Measurements from ENCODE around the gene MFNG.
A peak's percentile ranks its signal among the peaks of the same experiment; 100 is the strongest.

Gene MFNG

GRCh38 chr22:37420686-37421467, 65.3 kb downstream of the MFNG start:
- no peak for DNase-seq

GRCh38 chr22:37419969-37420685, 66.1 kb downstream of the MFNG start:
- peak; percentile 24 for DNase-seq

DNA sequence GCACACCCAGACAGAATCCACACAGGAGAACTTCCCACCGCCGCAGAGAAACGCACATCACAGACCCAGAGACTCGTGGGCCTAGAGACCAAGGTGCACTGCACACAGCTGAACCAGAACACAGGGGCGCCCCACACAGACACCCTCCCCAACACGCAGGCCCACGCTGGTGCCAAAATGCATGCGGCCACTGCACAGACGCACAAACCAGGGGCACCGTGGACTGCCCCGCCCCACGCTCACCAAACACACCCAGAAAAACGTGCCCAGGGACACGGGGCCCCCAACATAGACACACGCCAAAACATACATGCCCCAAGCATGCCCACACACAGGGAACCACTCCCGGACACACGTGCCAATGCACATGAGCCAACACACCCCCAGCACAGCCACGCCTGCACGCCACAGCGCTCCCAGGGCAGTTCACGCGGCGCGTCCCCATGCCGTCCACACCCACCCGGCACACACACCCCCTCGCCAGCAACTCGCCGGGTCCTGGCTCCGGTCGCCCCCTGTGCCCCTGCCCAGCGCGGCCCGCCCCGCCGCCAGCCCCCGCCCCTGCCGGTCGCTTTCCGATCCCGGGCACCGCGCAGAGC, 66.7 kb downstream of the MFNG start:
- no peak for DNase-seq

Measured in NCI-H69 (cell line).